Stomach smooth muscle (tissue), 2 donors: ENCODE results near the gene SLC52A3.
"Not testable (repeated sequence)": the region's sequence is repeated elsewhere in the genome, so short reads cannot be mapped to it uniquely, and the experiment has no call there.

Source experiments
- H3K27ac ChIP-seq: one replicate; pipeline ENCODE4 v1.7.0; 2013; ENCODE audit warnings: mild to moderate bottlenecking, low read length, inconsistent platforms
- H3K27me3 ChIP-seq, 2 donors: one replicate each; pipeline ENCODE4 v1.7.0; 2013; ENCODE audit warnings: low read length in 2 of 2; ENCODE audit not compliant: insufficient read depth in 2 of 2, control insufficient read depth in 1 of 2
- H3K36me3 ChIP-seq, 2 donors: one replicate each; pipeline ENCODE4 v1.7.0; 2013; ENCODE audit warnings: low read length in 2 of 2; ENCODE audit not compliant: control insufficient read depth in 2 of 2, insufficient read depth in 2 of 2
- H3K4me1 ChIP-seq: one replicate; pipeline ENCODE4 v1.7.0; 2013; ENCODE audit warnings: low read length; ENCODE audit not compliant: control insufficient read depth, insufficient read depth
- H3K4me3 ChIP-seq, 2 donors: one replicate each; pipeline ENCODE4 v1.7.0; 2013; ENCODE audit warnings: low read length in 2 of 2
- H3K9ac ChIP-seq, 2 donors: one replicate each; pipeline ENCODE4 v1.7.0; 2013; ENCODE audit warnings: low read length in 2 of 2, mild to moderate bottlenecking in 1 of 2
- H3K9me3 ChIP-seq, 2 donors: one replicate each; pipeline ENCODE4 v1.7.0; 2013; ENCODE audit warnings: low read length in 2 of 2; ENCODE audit not compliant: control insufficient read depth in 2 of 2
- donor health status: healthy.
- donor health status: Pancreatic carcinoma.

SLC52A3 gene

GRCh38 chr20:768426-768978 is at the start of gene SLC52A3:
Gene SLC52A3, minus strand, starts transcription at chr20:768500. Its CDS starts 2,726 bp downstream, at chr20:765774.
- H3K36me3 ChIP-seq: no peaks in the 10 kb centered on the region
- no peaks in the 10 kb centered on the region for H3K4me1 ChIP-seq
- H3K4me3 ChIP-seq: peak within 1 kb of the TSS in 1 of 2 donors; percentile 3
- H3K9ac ChIP-seq: no peak within 1 kb of the TSS
- H3K27me3 ChIP-seq: peaks cover 0 to 3% of the 10 kb centered on the region in 2 donors
- no peak within 1 kb of the TSS for H3K27ac ChIP-seq
- H3K9me3 ChIP-seq: peaks cover 0 to 2% of the 10 kb centered on the region in 2 donors

GRCh38 chr20:815914-816606 is 47.8 kb upstream of the SLC52A3 start:
- Histone ChIP-seq H3K4me3 (no peak overlapping the region), H3K27me3 (peaks cover 5 to 13% of the 10 kb centered on the region in 2 donors), H3K9me3 (no peaks in the 10 kb centered on the region), H3K36me3 (no peaks in the 10 kb centered on the region), H3K9ac (no peak overlapping the region), H3K27ac (no peak overlapping the region), H3K4me1 (no peaks in the 10 kb centered on the region)

GRCh38 chr20:815226-815625 is 46.9 kb upstream of the SLC52A3 start:
- H3K9me3 ChIP-seq: no peaks in the 10 kb centered on the region
- H3K4me3 ChIP-seq: no peak overlapping the region
- H3K36me3 ChIP-seq: no peaks in the 10 kb centered on the region
- no peak overlapping the region for H3K9ac ChIP-seq
- H3K4me1 ChIP-seq: no peaks in the 10 kb centered on the region
- H3K27me3 ChIP-seq: peaks cover 5 to 13% of the 10 kb centered on the region in 2 donors
- H3K27ac ChIP-seq: no peak overlapping the region

- no peak overlapping the region for H3K27ac ChIP-seq
- H3K27me3 ChIP-seq: peaks cover 5 to 13% of the 10 kb centered on the region in 2 donors
- H3K9me3 ChIP-seq: no peaks in the 10 kb centered on the region
- no peaks in the 10 kb centered on the region for H3K36me3 ChIP-seq
- no peaks in the 10 kb centered on the region for H3K4me1 ChIP-seq
- no peak overlapping the region for H3K9ac ChIP-seq
- no peak overlapping the region for H3K4me3 ChIP-seq
Observed at GRCh38 chr20:813390-813789, 45.1 kb upstream of the SLC52A3 start.

- H3K36me3 ChIP-seq, H3K9ac ChIP-seq, H3K4me3 ChIP-seq, H3K4me1 ChIP-seq, H3K27ac ChIP-seq, H3K9me3 ChIP-seq: not testable (repeated sequence)
- H3K27me3 ChIP-seq: peaks cover 5 to 13% of the 10 kb centered on the region in 2 donors
Observed at GRCh38 chr20:812435-812814, 44.1 kb upstream of the SLC52A3 start.

- H3K27me3 ChIP-seq: peaks cover 5 to 13% of the 10 kb centered on the region in 2 donors
Observed at GRCh38 chr20:811776-812434, 43.6 kb upstream of the SLC52A3 start.

GRCh38 chr20:805713-806112 is 37.4 kb upstream of the SLC52A3 start:
- Histone ChIP-seq H3K4me1 (no peaks in the 10 kb centered on the region), H3K27me3 (peaks cover 0 to 2% of the 10 kb centered on the region in 2 donors), H3K4me3 (no peak overlapping the region), H3K27ac (no peak overlapping the region), H3K9ac (no peak overlapping the region), H3K36me3 (no peaks in the 10 kb centered on the region), H3K9me3 (no peaks in the 10 kb centered on the region)

More at GRCh38 chr20:811776-812434, 43.6 kb upstream of the SLC52A3 start:
- not testable (repeated sequence) for H3K9ac ChIP-seq, H3K4me1 ChIP-seq, H3K4me3 ChIP-seq, H3K27ac ChIP-seq, H3K9me3 ChIP-seq, H3K36me3 ChIP-seq

- no peak overlapping the region for H3K27ac ChIP-seq
- H3K9me3 ChIP-seq: no peaks in the 10 kb centered on the region
- H3K27me3 ChIP-seq: peaks cover 0 to 2% of the 10 kb centered on the region in 2 donors
- H3K4me1 ChIP-seq: no peaks in the 10 kb centered on the region
- no peaks in the 10 kb centered on the region for H3K36me3 ChIP-seq
- H3K9ac ChIP-seq: no peak overlapping the region
- no peak overlapping the region for H3K4me3 ChIP-seq
Observed at GRCh38 chr20:801678-802077, 33.4 kb upstream of the SLC52A3 start.

GRCh38 chr20:800026-800425 is 31.7 kb upstream of the SLC52A3 start:
- not testable (repeated sequence) for H3K27ac ChIP-seq, H3K27me3 ChIP-seq, H3K4me3 ChIP-seq, H3K9me3 ChIP-seq, H3K4me1 ChIP-seq, H3K9ac ChIP-seq, H3K36me3 ChIP-seq

- not testable (repeated sequence) for H3K36me3 ChIP-seq, H3K27ac ChIP-seq, H3K4me1 ChIP-seq, H3K27me3 ChIP-seq, H3K4me3 ChIP-seq, H3K9me3 ChIP-seq, H3K9ac ChIP-seq
Observed at GRCh38 chr20:798746-799145, 30.4 kb upstream of the SLC52A3 start.

GRCh38 chr20:796921-797320 is 28.6 kb upstream of the SLC52A3 start:
- H3K27ac ChIP-seq: no peak overlapping the region

More at GRCh38 chr20:796921-797320, 28.6 kb upstream of the SLC52A3 start:
- no peak overlapping the region for H3K4me3 ChIP-seq
- H3K9ac ChIP-seq: no peak overlapping the region
- H3K36me3 ChIP-seq: no peaks in the 10 kb centered on the region
- H3K9me3 ChIP-seq: peaks cover 0 to 7% of the 10 kb centered on the region in 2 donors
- H3K27me3 ChIP-seq: peaks cover 0 to 2% of the 10 kb centered on the region in 2 donors
- no peaks in the 10 kb centered on the region for H3K4me1 ChIP-seq
